Keratinocyte (primary cell): ENCODE data around the gene MFN1. TPM values are rescaled to one million over a fixed set of nuclear protein-coding genes. Genes with fewer than 3 reads are reported as not detected.

ENCODE experiments used
- DNase-seq: peaks from one replicate; pipeline ENCODE4 v3.0.0-alpha.2; 2011; ENCODE audit warnings: low read depth, missing footprints, low spot score
- FAIRE-seq: peaks from 2 replicates; lab custom pipeline; 2011; peaks lifted over from hg19 to GRCh38; lab: Jason Lieb, UNC
- H2AFZ ChIP-seq: 2 replicates; pipeline ENCODE4 v1.6.0; 2012; ENCODE audit warnings: low read length, control low read depth, inconsistent platforms; ENCODE audit not compliant: control insufficient read depth
- H3K27ac ChIP-seq: 2 replicates; pipeline ENCODE4 v1.5.1; 2011; ENCODE audit warnings: low read length; ENCODE audit not compliant: control insufficient read depth, insufficient read depth
- H3K27me3 ChIP-seq: 3 replicates; pipeline ENCODE4 v1.6.0; 2011; ENCODE audit warnings: low read length; ENCODE audit not compliant: control insufficient read depth, insufficient read depth; ENCODE audit errors: extremely low read depth
- H3K36me3 ChIP-seq, 2 experiments: 2 replicates in 1 of 2; 3 replicates in 1 of 2; pipeline ENCODE4 v1.5.1; 2011; ENCODE audit warnings: low read length in 2 of 2, mild to moderate bottlenecking in 1 of 2; ENCODE audit not compliant: control insufficient read depth in 2 of 2, insufficient read depth in 2 of 2; ENCODE audit errors: extremely low read depth in 1 of 2
- H3K4me1 ChIP-seq: 3 replicates; pipeline ENCODE4 v1.5.1; 2011; ENCODE audit warnings: low read length; ENCODE audit not compliant: control insufficient read depth, insufficient read depth; ENCODE audit errors: extremely low read depth
- H3K4me2 ChIP-seq: 3 replicates; pipeline ENCODE4 v1.6.0; 2011; ENCODE audit warnings: low read depth, low read length; ENCODE audit not compliant: control insufficient read depth, insufficient read depth; ENCODE audit errors: extremely low read depth
- H3K4me3 ChIP-seq, 3 experiments: fragments of 200-600 bp in 1 of 3; sonication (generic) in 1 of 3; 2 replicates in 2 of 3; 3 replicates in 1 of 3; pipeline ENCODE4 v1.5.1; 2011 to 2016; ENCODE audit warnings: low read length in 3 of 3, mild to moderate bottlenecking in 3 of 3, control low read depth in 2 of 3, inconsistent platforms in 1 of 3, low read depth in 1 of 3, mixed read lengths in 1 of 3, mixed run types in 1 of 3, moderate library complexity in 1 of 3; ENCODE audit not compliant: control insufficient read depth in 2 of 3, insufficient read depth in 2 of 3; ENCODE audit errors: extremely low read depth in 1 of 3
- H3K79me2 ChIP-seq: 2 replicates; pipeline ENCODE4 v1.6.0; 2012; ENCODE audit warnings: low read length; ENCODE audit not compliant: control insufficient read depth, insufficient read depth
- H3K9ac ChIP-seq: 3 replicates; pipeline ENCODE4 v1.6.0; 2011; ENCODE audit warnings: low read length; ENCODE audit not compliant: control insufficient read depth, insufficient read depth; ENCODE audit errors: extremely low read depth
- H3K9me1 ChIP-seq: 3 replicates; pipeline ENCODE4 v1.6.0; 2011; ENCODE audit warnings: low read length; ENCODE audit not compliant: control insufficient read depth, insufficient read depth; ENCODE audit errors: extremely low read depth
- H3K9me3 ChIP-seq: 2 replicates; pipeline ENCODE4 v1.5.1; 2012; ENCODE audit warnings: low read depth, low read length; ENCODE audit not compliant: control insufficient read depth
- H4K20me1 ChIP-seq: 3 replicates; pipeline ENCODE4 v1.6.0; 2011; ENCODE audit warnings: low read length; ENCODE audit not compliant: control insufficient read depth, insufficient read depth; ENCODE audit errors: extremely low read depth
- CTCF ChIP-seq, 3 experiments: IDR thresholded peaks in 1 of 3; conservative IDR thresholded peaks in 1 of 3; optimal IDR thresholded peaks in 1 of 3; 2 replicates in 2 of 3; 3 replicates in 1 of 3; pipeline versions ENCODE3 to v1.5.1; 2011; ENCODE audit warnings: low read length in 3 of 3, mild to moderate bottlenecking in 3 of 3, moderate library complexity in 2 of 3, control low read depth in 1 of 3, inconsistent platforms in 1 of 3; ENCODE audit not compliant: insufficient read depth in 2 of 3; ENCODE audit errors: extremely low read depth in 1 of 3
- EZH2 ChIP-seq: IDR thresholded peaks from one replicate; pipeline ENCODE4 v1.6.1; 2012; ENCODE audit warnings: inconsistent platforms, mild to moderate bottlenecking, low read length, moderate library complexity
- dilution Hi-C: fragments of 300-500 bp; cut with MboI; formaldehyde crosslinking; loops from one replicate; pipeline ENCODE4 v1.7.0; 2020; ENCODE audit warnings: low sequenced_read_pairs; ENCODE audit not compliant: extremely low pct_ligation_motif_present
- polyA plus RNA-seq, 5 experiments: library from polyadenylated mRNA; depleted of rRNA in 3 of 5; stranded (reverse) in 3 of 5; stranded (forward) in 1 of 5; unstranded in 1 of 5; fragments of >200 nt; gene quantifications; 1 replicate in 1 of 5; 2 replicates in 3 of 5; 3 replicates in 1 of 5; pipeline versions ENCODE4 v1.2.1 to v1.2.3, GENCODE V29; 2011 to 2012; ENCODE audit warnings: missing spikeins in 2 of 5, low read depth in 1 of 5, low replicate concordance in 1 of 5

MFN1 gene
- polyA plus RNA-seq, 1 donor (not counting 4 experiments of a cell fraction or from before 2014, with no cell fraction given) = 50.2 TPM

DNA sequence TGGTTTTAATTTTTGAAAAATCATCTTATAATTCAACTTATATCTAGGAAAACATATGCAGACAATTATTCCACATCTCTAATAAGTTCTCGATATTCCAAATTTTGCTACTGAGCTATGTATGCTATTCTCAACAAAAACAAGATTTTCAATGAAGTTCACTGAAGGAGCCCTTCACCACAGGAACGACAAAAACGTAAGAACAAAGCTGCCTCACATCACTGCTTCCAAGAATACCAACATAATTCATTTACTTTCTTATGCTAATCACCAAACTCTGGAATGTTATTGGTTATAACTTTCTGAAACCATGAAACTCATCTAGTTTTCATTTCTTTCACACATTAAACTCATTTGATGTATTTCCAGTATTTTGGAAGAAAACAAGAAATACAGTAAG lies 54.1 kb downstream of the MFN1 start:
- H3K9me1 ChIP-seq = no peaks in the 10 kb centered on the region
- H3K9ac ChIP-seq = no peak overlapping the region
- TF ChIP-seq EZH2 = no peak
- TF ChIP-seq CTCF (optimal IDR thresholded peaks at IDR 0.05 in 1 of 3, IDR thresholded peaks at IDR 0.05 in 1 of 3, conservative IDR thresholded peaks at IDR 0.05 in 1 of 3; ENCODE audit: extremely low read depth in 1 of 3, insufficient read depth in 2 of 3, low read length in 3 of 3) = no peak
- no peak overlapping the region for H3K4me3 ChIP-seq
- no peaks in the 10 kb centered on the region for H3K9me3 ChIP-seq
- H3K27me3 ChIP-seq = no peaks in the 10 kb centered on the region
- peaks cover 0 to 14% of the 10 kb centered on the region in 2 experiments for H3K36me3 ChIP-seq
- H3K4me1 ChIP-seq = no peaks in the 10 kb centered on the region
- DNase-seq (no peak), FAIRE-seq (no peak)
- no peak overlapping the region for H2AFZ ChIP-seq
- no peaks in the 10 kb centered on the region for H3K79me2 ChIP-seq
- H3K27ac ChIP-seq = no peak overlapping the region
- no peaks in the 10 kb centered on the region for H4K20me1 ChIP-seq
- dilution Hi-C loops = no loop called here
- no peak overlapping the region for H3K4me2 ChIP-seq

DNA sequence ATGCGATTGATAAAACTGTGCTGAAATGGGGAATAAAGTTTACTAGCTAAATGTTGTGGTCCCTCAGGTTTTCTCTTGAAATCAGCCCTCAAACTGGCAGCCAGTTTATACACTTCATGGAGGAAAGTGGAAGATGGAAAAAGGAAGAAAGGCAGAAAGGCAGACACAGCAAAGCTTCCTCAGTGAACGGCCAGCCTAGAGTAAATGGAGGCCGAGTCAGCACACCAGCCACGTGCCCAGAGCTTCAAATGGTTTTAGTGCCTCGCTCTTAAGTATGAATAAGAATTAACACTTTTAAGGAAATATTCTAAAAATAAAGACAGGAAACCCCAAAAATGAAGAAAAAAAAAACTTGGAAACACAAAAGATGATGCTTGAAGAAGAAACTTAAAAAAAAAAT lies 55.5 kb downstream of the MFN1 start:
- Histone ChIP-seq H3K9ac (no peak overlapping the region), H4K20me1 (no peaks in the 10 kb centered on the region), H3K9me1 (no peaks in the 10 kb centered on the region), H3K4me2 (no peak overlapping the region), H3K36me3 (peaks cover 0 to 13% of the 10 kb centered on the region in 2 experiments), H2AFZ (no peak overlapping the region), H3K27ac (no peak overlapping the region), H3K79me2 (no peaks in the 10 kb centered on the region), H3K4me3 (no peak overlapping the region), H3K4me1 (no peaks in the 10 kb centered on the region), H3K9me3 (no peaks in the 10 kb centered on the region), H3K27me3 (no peaks in the 10 kb centered on the region)
- DNase-seq (no peak), FAIRE-seq (no peak)
- no peak for TF ChIP-seq CTCF (optimal IDR thresholded peaks at IDR 0.05 in 1 of 3, IDR thresholded peaks at IDR 0.05 in 1 of 3, conservative IDR thresholded peaks at IDR 0.05 in 1 of 3; ENCODE audit: extremely low read depth in 1 of 3, insufficient read depth in 2 of 3, low read length in 3 of 3)
- TF ChIP-seq EZH2 = no peak
- dilution Hi-C loops = no loop called here
